ENCODE results near the gene ZNF511. TPM values are rescaled to one million over a fixed set of nuclear protein-coding genes. Genes with fewer than 3 reads are reported as not detected.

Gene ZNF511
- total and polyA plus RNA-seq, 2 of the 4 experiments (the other 2 are of a cell fraction) = 13.6 to 32.6 TPM

GRCh38 chr10:133274751-133275683 is 33.7 kb upstream of the ZNF511 start:
- CTCF ChIA-PET = no interaction called here
- TF ChIP-seq RCOR1 (IDR thresholded peaks at IDR 0.05; ENCODE audit: insufficient replicate concordance, low read length) = no peak
- TF ChIP-seq POLR2A (IDR thresholded peaks at IDR 0.05; ENCODE audit: low read depth, low read length) = no peak
- TF ChIP-seq RFX5 (IDR thresholded peaks at IDR 0.05; ENCODE audit: low read depth, low read length) = no peak
- no peak for TF ChIP-seq NFE2L2 (IDR thresholded peaks at IDR 0.05; ENCODE audit: low read depth, low read length)
- TF ChIP-seq MXI1 (IDR thresholded peaks at IDR 0.05; ENCODE audit: borderline replicate concordance, low read depth, low read length) = no peak
- TF ChIP-seq MAFK (IDR thresholded peaks at IDR 0.05; ENCODE audit: low read depth, low read length) = no peak
- TF ChIP-seq RAD21 (IDR thresholded peaks at IDR 0.05; ENCODE audit: low read length) = no peak
- TF ChIP-seq CTCF (conservative IDR thresholded peaks at IDR 0.05; ENCODE audit: low read depth, low read length) = no peak
- TF ChIP-seq FOS (IDR thresholded peaks at IDR 0.05; ENCODE audit: low read depth, low read length) = no peak
- TF ChIP-seq SMC3 (IDR thresholded peaks at IDR 0.05; ENCODE audit: low read depth, low read length) = no peak
- TF ChIP-seq USF2 (IDR thresholded peaks at IDR 0.05; ENCODE audit: low read depth, low read length) = no peak
- no peak for TF ChIP-seq MAZ (IDR thresholded peaks at IDR 0.05; ENCODE audit: borderline replicate concordance, low read depth, low read length)
- TF ChIP-seq CHD1 (IDR thresholded peaks at IDR 0.05; ENCODE audit: low read depth, low read length) = no peak
- no peak for TF ChIP-seq BHLHE40 (IDR thresholded peaks at IDR 0.05; ENCODE audit: low read depth, low read length)
- TF ChIP-seq CEBPB (IDR thresholded peaks at IDR 0.05; ENCODE audit: low read depth, low read length) = no peak

More at GRCh38 chr10:133274751-133275683, 33.7 kb upstream of the ZNF511 start:
- no peak overlapping the region for H2BK20ac ChIP-seq (ENCODE audit: low read depth, low read length)
- no peak overlapping the region for H4K5ac ChIP-seq (ENCODE audit: low read depth, low read length)
- no TSS peak for BruUV-seq (replicated peaks)
- H4K91ac ChIP-seq (ENCODE audit: insufficient read depth, low read depth, low read length) = no peak overlapping the region
- peaks cover 9% of the 10 kb centered on the region for H3K27me3 ChIP-seq (ENCODE audit: control insufficient read depth, insufficient read depth, low read length)
- H2BK120ac ChIP-seq (ENCODE audit: low read depth, low read length) = no peak overlapping the region
- H3K4me2 ChIP-seq (ENCODE audit: low read depth, low read length) = no peak overlapping the region
- ATAC-seq (ENCODE audit: low read depth) = no peak
- no peak overlapping the region for H2AK9ac ChIP-seq (replicated peaks; ENCODE audit: low read depth, low read length, poor library complexity)
- H3K56ac ChIP-seq (ENCODE audit: extremely low read depth, insufficient read depth, low read length) = no peak overlapping the region
- in situ Hi-C loops (cut with MboI; ENCODE audit: low sequenced_read_pairs) = loop anchor here (25.0 kb wide), 1 partner anchor 613 kb away; no protein-coding TSS in a partner anchor
- H2AK5ac ChIP-seq (ENCODE audit: low read depth, low read length) = no peak overlapping the region
- no peak for DNase-seq
- H3K9ac ChIP-seq (ENCODE audit: low read depth, low read length) = no peak overlapping the region
- WGBS, 2 experiments (ENCODE audit: extremely low coverage in 2 of 2, insufficient read length in 1 of 2) = 82% methylated on average over 4 of the region's 26 CpGs; no CpG with 5 or more reads in 1 of the 2 experiments
- H4K8ac ChIP-seq (ENCODE audit: low read depth in 2 of 2, low read length in 2 of 2) = no peak overlapping the region
- H3K9me1 ChIP-seq (ENCODE audit: insufficient read depth, low read length) = 0 out of 2 replicates have a peak, but pooled peaks cover 4% of the 10 kb centered on the region
- H3K18ac ChIP-seq (ENCODE audit: low read depth, low read length) = no peak overlapping the region
- intact Hi-C loops (cut with micrococcal nuclease) = no loop called here
- POLR2A ChIA-PET (ENCODE audit: unreplicated experiment) = no interaction called here
- H2BK5ac ChIP-seq (ENCODE audit: low read depth, low read length, poor library complexity, severe bottlenecking) = no peak overlapping the region
- H3K4me3 ChIP-seq (ENCODE audit: insufficient read depth, low read depth, low read length) = no peak overlapping the region
- H3K36me3 ChIP-seq (ENCODE audit: control insufficient read depth, insufficient read depth, low read length) = peaks cover 9% of the 10 kb centered on the region; the same call in 1 of the 2 replicates
- no peak overlapping the region for H3K14ac ChIP-seq (replicated peaks; ENCODE audit: low read depth, low read length)
- no peak overlapping the region for H3K27ac ChIP-seq (ENCODE audit: insufficient read depth, low read length)
- no peak overlapping the region for H2BK15ac ChIP-seq (ENCODE audit: low read depth, low read length)
- H3K23ac ChIP-seq (ENCODE audit: low read depth, low read length) = no peak overlapping the region
- no peak overlapping the region for H2AFZ ChIP-seq (replicated peaks; ENCODE audit: low read length, poor library complexity)
- H3K4ac ChIP-seq (ENCODE audit: low read depth, low read length) = no peak overlapping the region
- H3K4me1 ChIP-seq (ENCODE audit: control insufficient read depth, insufficient read depth, low read length) = peaks cover 10% of the 10 kb centered on the region
- H3K9me3 ChIP-seq (ENCODE audit: control insufficient read depth, insufficient read depth, low read length) = no peaks in the 10 kb centered on the region
- dilution Hi-C loops (cut with HindIII; ENCODE audit: low sequenced_read_pairs, unreplicated experiment) = no loop called here
- H4K20me1 ChIP-seq (ENCODE audit: insufficient read depth, low read length) = peaks cover 7% of the 10 kb centered on the region; the same call in 1 of the 2 replicates
- H3K79me1 ChIP-seq (ENCODE audit: low read depth in 1 of 2, low read length in 2 of 2) = peaks cover 0 to 3% of the 10 kb centered on the region in 2 experiments; a peak in 1 of 4 replicates
